COR-L47 (cell line): ENCODE measurements around the gene LMX1A.
A peak's percentile ranks its signal among the peaks of the same experiment; 100 is the strongest.

Source experiments
- DNase-seq: peaks from one replicate; lab custom pipeline; 2025; lab: John Stamatoyannopoulos, UW

The LMX1A gene

DNA sequence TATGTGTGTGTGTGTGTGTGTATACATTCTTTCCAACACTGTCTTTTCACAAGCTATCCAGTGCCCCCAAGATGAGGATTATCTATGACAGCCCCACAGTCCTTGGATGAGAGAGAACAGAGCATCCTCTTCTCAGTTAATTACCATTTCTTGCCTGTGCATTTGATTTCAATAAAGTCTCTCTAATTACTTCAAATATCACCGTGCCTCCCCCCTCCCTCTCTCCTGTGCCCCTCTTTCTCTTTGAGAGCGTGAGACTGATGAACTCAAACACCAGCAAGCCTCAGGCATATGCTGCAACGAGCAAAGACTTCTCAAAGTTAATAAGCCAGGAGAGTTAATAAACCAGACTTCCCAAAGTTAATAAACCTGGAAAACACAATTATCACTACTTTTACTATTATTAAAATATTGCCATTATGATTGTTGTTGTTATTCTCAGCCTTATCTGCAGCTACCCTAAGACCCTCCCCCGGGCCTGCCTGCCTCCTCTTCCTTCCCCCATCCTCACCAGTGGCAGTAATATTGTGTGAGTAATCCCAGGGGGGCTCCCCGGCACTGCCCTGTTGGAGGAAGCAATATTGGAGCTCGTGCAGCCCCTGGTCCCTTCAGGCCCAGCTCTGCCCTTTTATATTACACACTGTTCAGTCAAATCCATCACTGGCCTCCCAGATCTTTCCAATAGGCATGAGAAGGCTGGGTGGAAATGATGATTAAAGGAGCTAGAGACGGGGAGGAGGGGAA lies 30.9 kb downstream of the LMX1A start:
- no peak for DNase-seq

DNA sequence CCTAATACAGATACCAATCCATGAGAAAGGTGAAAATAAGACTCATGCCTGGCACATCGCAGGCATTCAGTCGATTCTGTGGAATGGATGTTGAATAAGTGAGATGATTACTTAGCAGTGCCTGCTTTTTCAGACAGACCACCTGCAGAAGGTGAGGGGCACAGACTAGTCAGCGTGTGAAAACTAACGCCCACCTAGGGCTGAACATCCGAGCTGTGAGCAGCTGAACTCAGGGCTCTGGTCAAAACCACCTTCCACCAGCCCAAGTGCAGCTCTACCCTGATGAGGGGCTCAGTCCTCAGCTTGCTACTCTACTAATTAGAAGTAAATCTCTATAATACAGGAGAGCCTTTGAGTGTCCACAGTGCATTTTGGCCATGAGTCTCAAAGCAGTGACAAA lies 32.5 kb downstream of the LMX1A start:
- no peak for DNase-seq

DNA sequence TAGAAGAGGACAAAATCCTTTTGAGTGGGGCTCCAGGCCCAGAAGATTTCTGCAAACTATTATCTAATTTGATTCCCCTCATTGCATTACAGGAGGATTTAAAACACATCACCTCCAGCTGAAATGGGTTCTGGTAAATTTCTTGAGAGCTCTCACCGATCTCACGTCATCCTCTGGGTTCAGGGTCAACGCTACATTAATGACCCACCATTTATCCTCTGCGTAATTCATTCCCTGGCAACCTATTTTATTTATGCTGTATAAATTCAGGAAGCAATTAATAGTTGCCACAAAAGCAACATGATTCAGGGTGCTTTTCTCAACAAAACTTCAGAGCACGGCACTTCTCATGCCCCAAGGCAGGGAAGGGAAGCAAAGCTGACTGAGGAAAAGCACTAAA lies 38.9 kb downstream of the LMX1A start:
- DNase-seq: no peak

DNA sequence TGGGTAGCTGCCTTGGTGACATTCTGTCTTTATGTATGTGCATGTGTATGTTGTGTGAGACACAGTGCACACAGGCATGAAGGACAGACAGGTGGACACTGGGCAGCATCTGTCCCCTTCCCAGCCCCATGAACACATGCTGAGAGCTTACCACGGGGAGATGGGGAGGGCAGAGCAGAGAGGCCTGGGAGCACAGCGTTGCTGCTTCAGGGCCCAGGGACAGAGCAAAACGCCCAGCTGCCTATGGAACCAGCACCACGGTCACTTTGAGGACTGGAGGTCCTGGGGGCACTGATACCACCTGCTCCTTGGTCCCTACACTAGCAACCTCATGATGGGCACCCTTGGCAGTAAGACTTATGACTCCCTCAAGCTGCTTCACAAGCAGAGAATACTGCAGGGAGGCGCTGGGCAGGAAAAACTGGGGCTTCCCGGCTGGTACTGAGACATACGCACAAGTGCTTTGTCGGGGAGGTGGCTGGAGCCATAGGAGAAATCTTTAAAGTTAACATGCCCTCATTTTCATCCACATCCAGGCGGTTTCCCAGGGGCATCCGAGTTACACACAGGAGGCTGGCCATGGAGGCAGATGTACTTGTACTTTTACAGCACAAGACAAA lies 40.3 kb downstream of the LMX1A start:
- DNase-seq: no peak

DNA sequence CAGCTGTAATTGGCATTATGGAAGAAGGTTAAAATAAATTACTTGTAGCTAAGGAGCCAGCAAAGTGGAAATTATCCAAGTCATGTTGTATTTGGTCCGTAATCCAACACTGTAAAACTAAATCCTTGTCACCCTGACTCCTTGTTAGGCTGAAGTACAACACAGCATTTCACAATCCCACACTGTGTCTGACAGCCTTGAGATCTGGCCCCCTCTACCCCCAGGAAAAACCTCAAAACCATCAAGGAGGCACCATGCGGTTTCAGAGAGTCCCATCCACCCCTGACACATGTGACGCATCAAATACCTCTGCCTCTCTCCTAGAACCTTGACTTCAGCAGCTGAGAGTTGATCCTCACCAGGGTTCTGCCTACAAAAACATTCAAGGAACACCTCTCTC lies 41.0 kb downstream of the LMX1A start:
- DNase-seq: no peak

DNA sequence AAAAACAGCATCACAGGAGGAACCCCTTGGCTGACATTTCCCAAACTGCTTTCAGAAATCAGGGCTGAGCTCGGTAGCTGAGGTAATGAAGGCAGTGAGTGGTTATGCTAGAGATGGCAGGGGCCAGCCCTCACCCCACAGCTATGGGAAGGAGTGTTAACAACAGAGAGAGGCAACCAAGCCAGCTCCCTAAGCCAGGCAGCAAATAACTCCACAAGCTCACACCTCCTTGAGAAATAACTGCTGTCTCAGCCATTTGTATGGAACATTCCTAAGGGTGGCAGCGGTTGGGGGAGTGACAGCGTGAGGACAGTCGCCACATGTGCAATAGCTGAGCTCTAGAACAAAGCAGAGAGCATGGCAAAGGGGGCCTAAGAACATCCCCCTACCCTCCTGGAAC lies 42.6 kb downstream of the LMX1A start:
- no peak for DNase-seq

DNA sequence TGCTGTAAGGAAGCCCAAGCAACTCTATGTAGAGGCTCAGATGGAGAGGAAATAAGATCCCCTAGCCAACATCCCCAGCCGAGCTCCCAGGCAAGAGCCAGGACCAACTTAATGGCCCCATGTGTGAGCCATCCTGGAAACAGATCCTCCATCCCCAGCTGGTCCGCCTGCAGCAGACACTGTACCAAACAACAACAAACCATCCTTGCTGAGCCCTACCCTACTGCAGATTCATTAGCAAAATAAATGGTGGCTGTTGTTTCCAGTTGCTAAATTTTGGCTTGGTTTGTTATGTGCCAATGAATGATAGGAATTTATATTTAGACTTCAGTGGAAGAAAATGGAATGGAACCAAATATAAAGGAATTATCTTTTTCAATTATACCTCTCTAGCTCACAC lies 43.9 kb downstream of the LMX1A start:
- no peak for DNase-seq

DNA sequence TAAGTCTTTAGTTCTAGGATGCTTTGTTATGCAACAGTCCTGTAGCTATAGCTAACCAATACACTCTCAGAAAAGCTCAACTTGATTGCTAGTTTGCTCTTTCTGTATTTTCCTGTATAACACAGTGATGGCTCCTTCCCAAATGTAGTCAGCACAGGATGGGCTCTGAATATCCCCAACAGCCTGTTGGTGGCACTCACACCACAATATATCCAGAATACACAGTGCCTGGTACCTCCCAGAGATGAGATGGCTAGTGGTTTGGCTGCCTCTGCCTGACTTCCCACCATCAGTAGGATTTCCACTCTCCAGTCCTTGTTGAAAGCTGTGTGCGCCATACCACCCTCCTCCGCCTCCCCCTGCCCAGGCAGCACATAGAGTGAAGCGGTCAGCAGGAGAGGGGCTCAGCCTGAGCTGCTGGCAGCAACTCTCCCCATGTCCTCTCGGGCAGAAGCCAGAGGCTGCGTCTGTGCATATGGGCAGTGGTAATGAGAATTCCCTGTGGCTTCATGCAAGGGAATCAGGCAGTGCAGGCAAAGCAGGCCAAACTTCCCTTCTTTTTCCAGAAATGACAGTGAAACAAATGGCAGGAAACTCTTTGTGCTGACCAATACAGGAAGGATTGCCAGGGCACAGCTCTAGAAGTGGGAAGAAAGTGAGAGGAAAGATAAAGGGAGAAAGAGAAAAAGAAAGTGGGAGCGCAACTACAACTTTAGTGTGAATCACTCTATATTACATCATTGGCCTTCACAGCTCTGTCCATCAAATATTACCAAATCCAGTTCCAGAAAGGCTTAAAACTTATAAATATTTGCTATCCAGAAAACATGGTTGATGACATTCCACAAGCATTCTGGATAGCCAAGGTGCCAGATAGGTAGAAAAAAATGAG lies 49.7 kb downstream of the LMX1A start:
- DNase-seq: no peak

DNA sequence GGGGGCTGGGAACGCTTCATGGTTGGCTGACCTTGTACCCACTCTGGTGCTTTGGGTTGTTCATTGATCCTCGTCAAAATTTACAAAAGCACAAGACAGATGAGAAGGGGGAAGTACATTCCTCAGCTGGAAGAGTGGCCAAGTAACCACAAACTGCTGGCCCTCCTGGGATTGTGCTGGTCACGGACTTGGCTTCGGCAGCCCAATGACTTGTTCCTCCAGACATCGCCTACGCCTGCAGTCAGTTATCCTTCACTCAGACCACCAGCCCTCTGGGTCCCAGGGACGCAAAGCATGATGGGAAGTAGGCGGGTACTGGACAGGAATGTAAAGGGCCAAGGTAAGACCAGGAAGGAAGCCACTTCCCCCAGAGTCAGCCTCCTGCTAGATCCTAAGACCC lies 53.1 kb downstream of the LMX1A start:
- no peak for DNase-seq

DNA sequence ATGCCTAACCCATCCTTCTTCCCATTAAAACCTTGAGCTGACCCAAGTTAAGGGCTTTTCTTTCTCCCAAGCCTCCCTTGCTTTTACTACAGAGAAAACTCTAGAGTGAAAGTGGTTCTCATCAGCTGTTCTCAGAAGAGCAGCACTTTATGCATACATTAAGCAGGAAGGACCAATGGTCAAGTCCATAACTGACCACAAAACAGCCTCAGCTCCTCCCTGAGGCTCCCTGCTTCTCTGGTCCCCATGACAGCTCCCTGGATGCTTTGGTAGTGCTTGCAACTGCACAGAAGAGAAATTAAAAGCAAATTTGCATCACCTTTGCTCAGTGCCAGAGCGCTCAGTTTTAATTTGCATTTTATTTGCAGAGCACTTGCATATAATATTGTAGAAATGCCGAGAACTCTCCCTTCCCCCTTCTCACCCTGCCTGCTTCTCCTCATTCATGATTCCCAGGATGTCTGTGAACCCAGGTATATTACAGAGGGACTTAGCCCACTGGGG lies 56.1 kb downstream of the LMX1A start:
- DNase-seq: no peak

DNA sequence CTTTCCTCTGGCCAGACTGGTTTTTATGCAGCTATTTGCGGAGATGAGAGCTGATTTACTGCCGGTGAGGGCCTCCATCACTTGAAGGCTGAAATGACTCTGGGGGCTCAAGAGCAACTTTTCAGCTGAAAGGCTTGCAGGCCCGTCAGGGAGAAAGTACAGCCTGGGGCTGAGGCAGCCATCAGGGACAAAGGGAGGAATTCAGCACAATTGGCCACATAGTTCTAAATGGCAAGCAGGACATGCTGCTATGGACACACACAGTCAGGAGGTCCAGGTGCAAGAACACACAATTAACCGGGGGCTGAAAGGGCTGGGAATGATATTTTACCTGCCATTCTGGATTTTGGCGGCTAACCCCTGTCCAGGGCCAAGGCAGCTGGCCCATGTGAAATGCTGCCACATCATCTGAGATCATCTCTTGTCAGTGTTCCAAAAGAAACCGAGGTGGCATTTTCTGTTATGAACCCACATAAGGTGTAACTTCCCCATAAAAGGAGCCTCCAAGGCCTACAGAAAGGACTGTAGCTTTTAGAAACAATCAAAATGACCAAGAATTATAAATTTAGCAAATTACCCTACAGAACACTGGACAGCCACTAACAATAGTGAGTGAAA lies 58.2 kb downstream of the LMX1A start:
- no peak for DNase-seq

DNA sequence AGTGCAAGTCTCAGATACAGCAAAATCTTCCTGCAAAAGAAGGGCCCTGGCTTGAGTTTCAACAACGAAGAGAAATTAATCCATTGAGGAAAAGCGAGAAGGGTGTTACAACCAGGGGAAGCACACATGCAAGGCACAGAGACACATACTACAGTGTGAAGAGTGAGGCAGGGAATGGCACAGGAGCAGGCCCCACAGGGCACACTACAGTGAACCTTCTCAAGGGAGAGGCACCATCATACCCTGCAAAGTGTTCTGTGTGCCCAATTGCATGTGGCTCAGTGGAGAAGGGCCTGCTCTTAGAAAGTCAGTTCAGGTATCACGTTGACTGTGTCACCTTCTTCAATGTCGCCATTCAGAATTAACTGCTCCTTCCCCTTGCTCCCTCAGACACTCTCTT lies 60.3 kb downstream of the LMX1A start:
- DNase-seq: no peak

DNA sequence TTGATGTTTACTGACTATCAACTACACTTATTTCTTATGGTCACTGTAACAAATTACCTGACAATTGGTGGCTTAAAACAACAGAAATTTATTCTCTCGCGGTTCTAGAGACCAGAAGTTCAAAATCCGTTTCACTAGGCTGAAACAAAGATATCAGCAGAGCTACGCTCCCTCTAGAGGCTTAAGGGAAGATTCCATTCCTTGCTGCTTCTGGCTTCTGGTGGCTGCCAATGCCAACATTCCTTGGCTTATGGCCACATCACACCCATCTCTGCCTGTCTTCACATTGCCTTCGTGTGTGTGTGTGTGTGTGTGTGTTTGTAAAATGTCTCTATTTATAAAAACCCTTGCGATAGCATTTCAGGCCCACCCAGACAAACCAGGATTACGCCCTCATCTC lies 66.4 kb downstream of the LMX1A start:
- DNase-seq: no peak

DNA sequence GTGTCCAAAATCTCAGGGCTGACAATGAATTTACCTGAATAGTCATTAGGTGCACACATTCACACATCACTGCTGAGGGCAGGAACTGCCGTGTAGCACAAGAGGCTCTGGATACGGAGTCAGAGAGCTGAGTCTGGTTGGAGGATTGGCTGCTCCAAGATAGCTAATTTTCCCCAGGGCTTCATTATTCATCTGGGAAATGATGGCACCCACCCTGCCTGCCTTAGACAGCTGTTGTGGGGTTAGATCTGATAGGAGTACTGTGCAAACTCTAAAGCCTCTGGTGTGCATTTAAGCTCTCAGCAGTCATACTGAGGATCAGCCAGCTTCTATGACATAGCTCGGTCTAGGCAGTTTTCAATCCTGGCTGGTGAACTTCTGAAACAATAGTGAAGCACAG lies 67.0 kb downstream of the LMX1A start:
- no peak for DNase-seq

DNA sequence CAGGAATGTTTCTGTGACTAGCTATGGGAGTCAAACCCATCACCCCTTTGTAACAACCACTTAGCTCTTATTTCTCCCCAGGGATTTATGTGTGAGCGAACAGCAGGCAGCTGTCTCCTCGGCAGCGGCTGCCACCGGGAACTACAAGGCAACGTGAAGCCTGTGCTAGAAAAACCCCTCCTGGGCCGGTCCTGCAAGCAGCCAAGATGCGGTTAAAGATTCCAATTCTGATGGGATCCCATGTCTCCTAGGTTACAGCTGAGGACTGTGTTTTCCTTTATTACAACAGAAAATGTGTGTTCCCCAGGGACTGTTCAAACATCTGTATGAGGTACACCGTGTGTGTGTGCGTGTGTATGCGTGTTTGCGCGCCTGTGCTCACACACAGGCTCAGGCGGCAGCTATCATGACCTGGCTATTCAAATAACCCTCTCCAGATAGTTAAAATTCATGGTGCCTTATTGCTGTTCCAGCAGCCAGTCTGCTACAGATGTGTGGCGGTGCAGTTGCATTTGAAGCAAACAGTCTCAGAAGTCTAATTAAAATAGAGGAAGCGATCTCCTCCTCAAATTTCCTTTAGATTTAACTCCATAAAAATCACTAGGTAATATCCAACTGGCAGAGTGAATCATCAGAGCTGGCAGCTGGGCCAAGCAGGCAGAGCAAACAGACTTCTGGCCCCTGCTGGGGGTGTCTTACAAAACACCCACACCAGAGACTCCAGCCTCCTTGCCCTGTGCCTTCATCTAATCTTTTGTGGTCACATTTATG lies 68.0 kb downstream of the LMX1A start:
- peak; percentile 79 for DNase-seq

DNA sequence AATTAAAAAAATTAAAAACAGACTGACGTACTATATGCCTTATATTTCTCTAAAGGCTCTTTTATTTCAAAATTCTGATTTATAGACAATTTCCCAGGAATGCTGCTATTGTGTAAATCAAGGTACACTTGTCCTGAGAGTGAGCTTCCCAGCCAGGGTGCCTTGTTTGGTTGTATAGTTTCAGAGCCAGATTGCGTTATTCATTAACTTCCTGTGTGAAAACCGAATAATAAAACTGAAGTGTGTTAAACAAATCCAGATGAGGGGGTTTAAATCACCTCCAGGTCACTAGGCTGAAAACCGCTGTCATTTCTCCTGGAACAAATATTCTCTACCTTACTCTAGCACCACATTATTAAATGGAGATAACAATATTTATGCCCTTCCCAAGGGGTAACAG lies 68.7 kb downstream of the LMX1A start:
- DNase-seq: no peak

DNA sequence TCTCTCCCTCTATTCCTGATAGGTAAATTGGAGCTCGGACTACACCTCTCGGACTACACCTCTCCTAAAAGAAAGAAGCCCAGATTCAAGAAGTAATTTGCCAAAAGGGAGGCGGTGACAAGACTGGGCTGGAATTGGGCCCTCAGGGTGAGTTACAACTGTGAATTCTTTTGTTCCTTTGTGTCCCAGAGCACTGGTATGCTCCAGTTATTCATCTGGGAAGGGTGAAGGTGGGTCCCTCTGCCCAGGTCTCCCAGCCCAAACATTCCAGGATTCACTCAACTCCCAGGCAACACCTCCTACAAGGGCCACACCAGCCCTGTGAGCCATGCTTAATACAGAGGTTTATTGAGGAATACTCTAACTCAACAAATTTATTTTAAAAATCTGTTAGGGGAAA lies 69.2 kb downstream of the LMX1A start:
- no peak for DNase-seq

DNA sequence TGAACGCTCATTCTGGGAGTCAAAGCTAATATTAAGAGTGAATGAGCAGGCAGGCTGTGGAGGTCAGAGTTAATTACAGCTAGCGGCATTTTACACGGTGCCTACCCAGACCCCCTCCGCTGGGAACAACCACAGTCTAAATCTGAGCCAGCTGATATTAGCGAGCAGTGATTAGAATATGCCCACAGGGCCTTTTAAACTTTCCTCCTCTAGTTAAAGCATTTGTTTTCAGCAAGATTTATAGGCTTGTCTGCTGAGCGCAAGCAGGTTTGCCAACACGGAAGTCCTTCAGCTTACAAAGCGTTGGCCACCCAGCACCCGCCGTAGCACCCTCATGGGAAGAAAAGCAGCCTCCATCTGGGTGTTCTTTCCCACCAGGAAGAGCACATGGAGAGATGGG lies 72.1 kb downstream of the LMX1A start:
- DNase-seq: peak; percentile 69

DNA sequence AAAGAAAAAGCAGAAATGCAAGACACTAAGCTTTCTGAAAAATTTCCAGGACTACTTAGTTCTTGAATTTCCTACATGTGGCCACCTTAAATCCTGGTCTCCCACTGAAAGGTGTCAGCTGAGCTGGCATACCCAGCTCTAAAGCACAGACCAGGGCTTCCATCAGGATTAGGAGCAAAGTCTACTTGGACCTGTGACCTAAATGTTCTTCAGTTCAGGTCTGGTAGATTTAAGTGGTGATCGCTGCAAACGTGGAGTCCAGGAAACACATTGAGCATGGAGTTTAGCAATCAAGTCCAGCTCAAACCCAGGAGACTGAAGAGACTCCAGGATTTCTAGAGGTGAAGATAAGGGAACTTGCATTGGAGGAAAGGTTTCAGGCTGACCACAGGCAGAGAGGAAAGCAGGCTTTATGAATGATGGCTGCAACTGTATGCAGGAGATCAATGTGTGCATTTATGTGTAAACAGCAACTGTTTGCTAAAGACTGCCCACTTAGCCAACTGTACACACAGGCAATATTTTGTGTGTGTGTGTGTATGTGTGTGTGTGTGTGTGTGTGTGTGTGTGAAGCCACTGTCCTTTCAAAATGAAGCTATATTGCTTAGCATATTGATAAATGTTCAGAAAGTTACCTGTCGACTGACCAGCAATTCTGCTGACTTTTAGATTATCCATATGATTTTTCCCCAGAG lies 75.2 kb downstream of the LMX1A start:
- DNase-seq: no peak

DNA sequence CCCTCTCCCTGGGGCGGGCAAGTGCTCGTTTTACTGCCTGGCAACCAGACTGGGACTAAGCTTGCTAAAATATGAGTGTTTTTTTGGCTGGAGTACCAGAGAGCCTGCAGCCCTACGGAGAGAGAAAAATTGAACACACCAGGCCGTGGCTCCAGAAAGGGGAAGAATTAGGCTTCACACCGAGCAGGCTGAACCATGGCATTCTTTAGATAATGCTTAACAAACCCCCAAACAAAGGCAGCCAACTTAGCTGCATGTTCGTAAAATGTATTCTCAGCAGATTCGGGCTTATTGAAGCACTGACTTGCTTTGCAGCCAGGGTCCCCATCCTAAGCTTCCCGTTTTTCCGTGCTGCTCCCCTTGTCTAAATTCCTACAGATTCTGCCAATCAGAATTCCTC lies 76.6 kb downstream of the LMX1A start:
- DNase-seq: no peak

DNA sequence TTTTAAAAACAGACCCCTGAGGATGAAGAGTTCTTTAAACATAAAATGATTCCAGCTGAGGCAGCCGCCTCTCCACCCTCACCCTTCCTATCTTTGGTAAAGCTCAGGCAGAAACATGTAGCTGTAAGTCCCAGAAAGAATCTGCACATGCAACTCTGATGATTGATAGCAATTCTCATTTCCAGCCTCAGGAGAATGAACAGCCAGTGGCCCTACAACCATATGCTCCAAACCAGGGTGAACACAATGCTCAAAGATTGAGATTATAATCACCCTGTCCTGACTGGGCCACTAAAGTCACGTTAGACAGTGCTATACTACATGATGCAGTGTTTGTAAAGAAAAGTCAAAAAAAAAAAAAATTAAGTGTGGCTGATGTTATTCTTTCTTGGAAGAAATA lies 80.2 kb downstream of the LMX1A start:
- DNase-seq: no peak
